PC-9 (cell line): ENCODE results near the gene SOCS7. TPM values are rescaled to one million over a fixed set of nuclear protein-coding genes. Genes with fewer than 3 reads are reported as not detected.

Source experiments
- BruUV-seq: library from RNA; stranded (reverse); fragments of 400-500 nt; replicated peaks from 2 replicates; lab custom pipeline; 2021; lab: Mats Ljungman, UMichigan
- CTCF ChIA-PET: fragments of 300-600 bp; sonication (Branson Sonifier 250); formaldehyde crosslinking; loops from one replicate; lab custom pipeline; 2022; ENCODE audit warnings: antibody characterized with exemption; lab: Charles Lee
- POLR2A ChIA-PET: fragments of 300-600 bp; sonication (Branson Sonifier 250); formaldehyde crosslinking; loops from one replicate; lab custom pipeline; 2022; ENCODE audit warnings: antibody characterized with exemption; ENCODE audit not compliant: unreplicated experiment; lab: Charles Lee
- DNase-seq, 2 experiments: peaks; one replicate each; pipeline versions ENCODE4 v3.0.0 to v3.0.0-alpha.2; 2015 to 2022; ENCODE audit warnings: mixed read lengths in 1 of 2
- H2AFZ ChIP-seq: fragments of 200-600 bp; sonication (generic); 2 replicates; pipeline ENCODE4 v1.8.1; 2017; ENCODE audit warnings: antibody characterized with exemption
- H3F3A ChIP-seq: fragments of 200-600 bp; sonication (generic); 2 replicates; pipeline ENCODE4 v1.8.1; 2017; ENCODE audit warnings: antibody characterized with exemption, mild to moderate bottlenecking, low read depth; ENCODE audit not compliant: insufficient read depth
- H3K27ac ChIP-seq: fragments of 200-600 bp; sonication (generic); 2 replicates; pipeline ENCODE4 v1.6.1; 2016; ENCODE audit warnings: mixed run types
- H3K27me3 ChIP-seq: fragments of 200-600 bp; sonication (generic); 2 replicates; pipeline ENCODE4 v1.6.1; 2016; ENCODE audit warnings: low read depth, mixed run types; ENCODE audit not compliant: insufficient read depth
- H3K36me3 ChIP-seq: fragments of 200-600 bp; sonication (generic); 2 replicates; pipeline ENCODE4 v1.6.1; 2016; ENCODE audit warnings: low read depth, mixed run types
- H3K4me1 ChIP-seq: fragments of 200-600 bp; sonication (generic); replicated peaks from 2 replicates; pipeline ENCODE4 v1.6.1; 2016; ENCODE audit warnings: mixed run types; ENCODE audit not compliant: insufficient read depth
- H3K4me2 ChIP-seq: fragments of 200-600 bp; sonication (generic); 2 replicates; pipeline ENCODE4 v1.6.1; 2017; ENCODE audit warnings: mixed run types
- H3K4me3 ChIP-seq: fragments of 200-600 bp; sonication (generic); 2 replicates; pipeline ENCODE4 v1.6.1; 2016; ENCODE audit warnings: mixed run types
- H3K79me2 ChIP-seq: fragments of 200-600 bp; sonication (generic); 2 replicates; pipeline ENCODE4 v1.6.1; 2017; ENCODE audit warnings: low read depth, mixed run types
- H3K9me2 ChIP-seq: fragments of 200-600 bp; sonication (generic); 2 replicates; pipeline ENCODE4 v1.8.1; 2017; ENCODE audit warnings: mild to moderate bottlenecking; ENCODE audit not compliant: insufficient read depth
- H3K9me3 ChIP-seq: fragments of 200-600 bp; sonication (generic); 2 replicates; pipeline ENCODE4 v1.8.1; 2016; ENCODE audit warnings: low read depth; ENCODE audit not compliant: insufficient read depth
- H4K20me1 ChIP-seq: fragments of 200-600 bp; sonication (generic); 2 replicates; pipeline ENCODE4 v1.8.1; 2017; ENCODE audit not compliant: insufficient read depth
- EZH2 ChIP-seq: fragments of 200-600 bp; sonication (generic); IDR thresholded peaks from 2 replicates; pipeline ENCODE4 v1.8.0; 2017; ENCODE audit warnings: antibody characterized with exemption, low read depth
- intact Hi-C: fragments of 100-400 bp; cut with micrococcal nuclease; formaldehyde crosslinking; loops from one replicate; pipeline ENCODE4 v1.10.0; 2022; ENCODE audit not compliant: unreplicated experiment
- total RNA-seq: library from RNA; stranded (reverse); gene quantifications from 2 replicates; pipeline ENCODE4 v1.2.3, GENCODE V29; 2021
- TF ChIP-seq, protein P1 (sequence below): fragments of 200-600 bp; sonication (generic); conservative IDR thresholded peaks from 2 replicates; pipeline ENCODE4 v1.6.1; 2017; ENCODE audit warnings: mixed run types, antibody characterized with exemption, mild to moderate bottlenecking, moderate library complexity

Gene SOCS7
- total RNA-seq, 1 experiment from 2014 or later: 19.6 TPM

DNA sequence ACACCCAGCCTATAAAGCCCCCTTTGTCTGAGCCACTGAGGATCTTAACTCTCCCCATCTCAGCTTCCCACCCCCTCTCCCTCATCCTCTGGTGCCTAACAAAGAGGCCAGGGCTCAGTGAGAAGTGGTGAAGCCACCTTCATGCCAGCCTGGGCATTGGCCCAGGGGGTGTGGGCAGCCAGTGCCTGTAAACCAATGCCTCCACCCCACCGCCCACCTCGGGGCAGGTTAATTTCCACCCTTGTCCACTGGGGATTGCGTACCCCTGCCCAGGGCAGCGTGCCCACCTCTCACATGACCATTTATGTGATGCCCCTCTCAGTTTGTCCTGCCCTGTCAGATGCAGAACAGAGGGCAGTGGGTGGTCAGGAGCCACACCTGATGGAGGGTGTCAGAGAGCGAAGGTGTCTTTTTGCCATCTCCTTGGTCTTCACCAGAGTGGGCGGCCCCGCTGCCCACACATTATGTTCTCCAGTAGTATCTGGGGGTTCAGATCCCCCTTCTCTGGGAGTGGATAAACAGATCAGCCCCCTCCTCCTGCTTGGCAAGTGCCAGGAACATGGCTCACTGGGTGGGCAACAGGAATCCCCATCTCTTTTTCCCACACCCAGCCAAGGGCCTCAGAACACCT is 66.5 kb downstream of the SOCS7 start:
- no peak overlapping the region for H2AFZ ChIP-seq
- no peaks in the 10 kb centered on the region for H4K20me1 ChIP-seq
- H3K79me2 ChIP-seq: no peaks in the 10 kb centered on the region
- H3K4me3 ChIP-seq: no peak overlapping the region
- BruUV-seq: no TSS peak
- no peaks in the 10 kb centered on the region for H3K9me3 ChIP-seq
- peaks cover 20% of the 10 kb centered on the region; the same call in 1 of the 2 replicates for H3K27me3 ChIP-seq
- H3K4me1 ChIP-seq: peaks cover 22% of the 10 kb centered on the region
- CTCF ChIA-PET: interaction anchor here (0.6 kb wide), 1 partner anchor 19 kb away, joined by 14 read pairs; no protein-coding TSS in a partner anchor
- no peak for DNase-seq
- H3K9me2 ChIP-seq: no peaks in the 10 kb centered on the region
- no peaks in the 10 kb centered on the region for H3K36me3 ChIP-seq
- TF ChIP-seq, protein P1, sequence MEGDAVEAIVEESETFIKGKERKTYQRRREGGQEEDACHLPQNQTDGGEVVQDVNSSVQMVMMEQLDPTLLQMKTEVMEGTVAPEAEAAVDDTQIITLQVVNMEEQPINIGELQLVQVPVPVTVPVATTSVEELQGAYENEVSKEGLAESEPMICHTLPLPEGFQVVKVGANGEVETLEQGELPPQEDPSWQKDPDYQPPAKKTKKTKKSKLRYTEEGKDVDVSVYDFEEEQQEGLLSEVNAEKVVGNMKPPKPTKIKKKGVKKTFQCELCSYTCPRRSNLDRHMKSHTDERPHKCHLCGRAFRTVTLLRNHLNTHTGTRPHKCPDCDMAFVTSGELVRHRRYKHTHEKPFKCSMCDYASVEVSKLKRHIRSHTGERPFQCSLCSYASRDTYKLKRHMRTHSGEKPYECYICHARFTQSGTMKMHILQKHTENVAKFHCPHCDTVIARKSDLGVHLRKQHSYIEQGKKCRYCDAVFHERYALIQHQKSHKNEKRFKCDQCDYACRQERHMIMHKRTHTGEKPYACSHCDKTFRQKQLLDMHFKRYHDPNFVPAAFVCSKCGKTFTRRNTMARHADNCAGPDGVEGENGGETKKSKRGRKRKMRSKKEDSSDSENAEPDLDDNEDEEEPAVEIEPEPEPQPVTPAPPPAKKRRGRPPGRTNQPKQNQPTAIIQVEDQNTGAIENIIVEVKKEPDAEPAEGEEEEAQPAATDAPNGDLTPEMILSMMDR: no peak
- no peak for TF ChIP-seq EZH2
- intact Hi-C loops: no loop called here
- no peak overlapping the region for H3K27ac ChIP-seq
- no peak overlapping the region for H3K4me2 ChIP-seq
- POLR2A ChIA-PET: no interaction called here
- peaks cover 15% of the 10 kb centered on the region; the same call in 1 of the 2 replicates for H3F3A ChIP-seq

DNA sequence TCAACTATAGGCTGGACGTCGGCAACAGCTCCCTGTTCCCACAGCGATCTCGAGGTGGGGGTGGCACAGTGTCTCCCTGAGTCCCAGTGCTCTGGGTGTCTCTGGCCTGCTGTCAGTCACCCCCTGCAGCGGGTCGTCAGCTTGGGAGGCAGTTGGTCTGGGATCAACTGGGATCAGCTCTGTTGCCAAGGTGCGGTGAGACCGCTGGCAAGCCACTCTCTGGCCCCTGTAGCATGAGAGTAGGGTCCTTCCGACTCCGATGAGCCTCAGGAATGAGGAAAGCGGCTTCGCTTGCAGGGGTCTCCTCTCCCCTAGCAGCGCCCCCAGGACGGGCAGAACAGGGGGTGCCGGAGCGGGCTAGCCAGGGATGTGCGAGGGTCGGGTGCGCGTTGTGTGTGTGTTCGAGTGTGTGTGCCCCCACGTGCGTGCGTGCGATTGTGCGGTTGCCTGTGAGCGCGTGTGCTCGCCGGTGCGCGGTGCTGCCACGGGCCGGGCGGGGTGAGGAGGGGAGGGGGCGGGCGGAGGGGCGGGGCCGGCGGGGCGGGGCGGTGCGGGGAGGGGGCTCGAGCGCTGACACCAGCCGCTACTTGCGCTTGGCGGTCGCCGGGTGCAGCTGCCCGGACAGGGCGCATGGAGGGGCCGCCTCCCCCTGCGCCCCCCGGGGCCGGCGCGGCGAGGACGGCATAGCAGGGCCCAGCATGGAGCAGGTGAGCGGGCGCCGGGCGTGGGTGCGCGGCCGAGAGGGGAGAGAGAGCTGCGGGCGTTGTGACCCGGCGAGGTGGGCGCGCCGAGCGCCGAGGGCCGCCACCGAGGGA is 67.3 kb downstream of the SOCS7 start:
- CTCF ChIA-PET: no interaction called here
- POLR2A ChIA-PET: no interaction called here
- Histone ChIP-seq H3K27ac (no peak overlapping the region), H3K79me2 (no peaks in the 10 kb centered on the region), H4K20me1 (no peaks in the 10 kb centered on the region), H3K27me3 (peaks cover 20% of the 10 kb centered on the region; the same call in 1 of the 2 replicates), H3K4me3 (no peak overlapping the region), H2AFZ (no peak overlapping the region), H3K36me3 (no peaks in the 10 kb centered on the region), H3K9me3 (no peaks in the 10 kb centered on the region), H3K4me1 (peaks cover 24% of the 10 kb centered on the region), H3K4me2 (no peak overlapping the region), H3F3A (peaks cover 15% of the 10 kb centered on the region; the same call in 1 of the 2 replicates), H3K9me2 (no peaks in the 10 kb centered on the region)
- TF ChIP-seq EZH2: no peak
- TF ChIP-seq, protein P1: no peak
- BruUV-seq: no TSS peak
- intact Hi-C loops: no loop called here
- no peak for DNase-seq

DNA sequence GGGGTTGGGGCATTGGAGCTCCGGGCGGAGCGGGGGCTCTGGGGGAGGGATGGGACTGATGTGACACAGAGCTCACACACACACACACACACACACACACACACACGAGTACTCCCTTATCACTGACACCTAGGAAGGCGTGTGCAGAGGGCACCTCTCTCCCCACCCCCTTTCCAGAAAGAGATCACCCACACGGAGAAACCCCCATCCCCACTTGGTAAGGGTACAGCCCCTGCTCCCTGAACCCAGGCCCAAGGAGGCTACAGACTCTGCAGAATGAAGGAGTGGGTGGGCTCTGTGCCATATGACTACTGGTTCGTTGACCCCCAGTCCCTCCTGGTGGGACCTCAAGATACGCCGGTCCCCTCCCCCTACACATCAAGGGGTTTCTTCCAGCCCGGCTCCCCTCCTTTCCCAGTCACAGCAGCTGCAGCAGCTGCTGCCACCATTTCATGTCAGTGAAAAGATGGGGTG is 67.9 kb downstream of the SOCS7 start:
- BruUV-seq: no TSS peak
- DNase-seq: no peak
- ChIA-PET CTCF (no interaction called here), POLR2A (interaction anchor here (0.8 kb wide), 1 partner anchor 53 kb away, joined by 4 read pairs; no protein-coding TSS in a partner anchor)
- TF ChIP-seq, protein P1: no peak
- TF ChIP-seq EZH2: no peak
- Histone ChIP-seq H4K20me1 (no peaks in the 10 kb centered on the region), H3F3A (peaks cover 15% of the 10 kb centered on the region; the same call in 1 of the 2 replicates), H3K9me3 (no peaks in the 10 kb centered on the region), H3K79me2 (no peaks in the 10 kb centered on the region), H3K4me2 (no peak overlapping the region), H3K27me3 (peaks cover 20% of the 10 kb centered on the region; the same call in 1 of the 2 replicates), H3K4me3 (no peak overlapping the region), H3K27ac (no peak overlapping the region), H3K36me3 (no peaks in the 10 kb centered on the region), H3K9me2 (no peaks in the 10 kb centered on the region), H3K4me1 (peaks cover 29% of the 10 kb centered on the region), H2AFZ (no peak overlapping the region)
- intact Hi-C loops: no loop called here
